DND-41 (cell line): ENCODE measurements around the gene C3orf70.

Experiments
- EZH2 ChIP-seq: IDR thresholded peaks from 3 replicates; pipeline ENCODE4 v1.6.1; 2012; ENCODE audit warnings: borderline replicate concordance, low read depth, mild to moderate bottlenecking, moderate library complexity, low read length, inconsistent platforms; ENCODE audit not compliant: severe bottlenecking
- TF ChIP-seq, protein P1 (sequence below): IDR thresholded peaks from 2 replicates; pipeline ENCODE4 v1.5.1; 2012; ENCODE audit warnings: borderline replicate concordance, low read length, moderate library complexity, mild to moderate bottlenecking; ENCODE audit not compliant: poor library complexity, severe bottlenecking; ENCODE audit errors: extremely low read depth

DNA sequence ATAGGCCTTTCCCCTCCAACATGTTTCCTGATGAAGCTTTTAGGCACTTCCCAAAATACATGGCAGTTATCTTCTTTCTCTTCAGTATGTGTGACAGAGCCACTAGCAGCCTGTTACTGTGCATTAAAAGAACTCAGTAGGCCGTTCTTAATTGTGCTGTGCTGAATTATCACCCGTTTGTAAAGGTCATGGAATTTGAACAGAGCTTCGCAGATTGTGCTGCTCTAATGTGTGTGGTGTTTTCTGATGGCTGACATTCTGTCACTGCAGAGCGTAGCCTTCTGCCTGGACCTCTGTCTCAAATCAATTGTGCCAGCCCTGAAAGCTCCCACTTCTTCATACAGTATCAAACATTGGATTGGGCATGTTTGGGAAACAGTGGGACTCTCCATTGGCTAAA, 111.3 kb downstream of the C3orf70 start:
- TF ChIP-seq, protein P1, sequence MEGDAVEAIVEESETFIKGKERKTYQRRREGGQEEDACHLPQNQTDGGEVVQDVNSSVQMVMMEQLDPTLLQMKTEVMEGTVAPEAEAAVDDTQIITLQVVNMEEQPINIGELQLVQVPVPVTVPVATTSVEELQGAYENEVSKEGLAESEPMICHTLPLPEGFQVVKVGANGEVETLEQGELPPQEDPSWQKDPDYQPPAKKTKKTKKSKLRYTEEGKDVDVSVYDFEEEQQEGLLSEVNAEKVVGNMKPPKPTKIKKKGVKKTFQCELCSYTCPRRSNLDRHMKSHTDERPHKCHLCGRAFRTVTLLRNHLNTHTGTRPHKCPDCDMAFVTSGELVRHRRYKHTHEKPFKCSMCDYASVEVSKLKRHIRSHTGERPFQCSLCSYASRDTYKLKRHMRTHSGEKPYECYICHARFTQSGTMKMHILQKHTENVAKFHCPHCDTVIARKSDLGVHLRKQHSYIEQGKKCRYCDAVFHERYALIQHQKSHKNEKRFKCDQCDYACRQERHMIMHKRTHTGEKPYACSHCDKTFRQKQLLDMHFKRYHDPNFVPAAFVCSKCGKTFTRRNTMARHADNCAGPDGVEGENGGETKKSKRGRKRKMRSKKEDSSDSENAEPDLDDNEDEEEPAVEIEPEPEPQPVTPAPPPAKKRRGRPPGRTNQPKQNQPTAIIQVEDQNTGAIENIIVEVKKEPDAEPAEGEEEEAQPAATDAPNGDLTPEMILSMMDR, result no peak
- TF ChIP-seq EZH2, result no peak
